SK-N-SH treated with all-trans-retinoic acid at 6 μM for 48 hours (cell line): ENCODE measurements around the gene COL6A6.
"Not testable (repeated sequence)": the region's sequence is repeated elsewhere in the genome, so short reads cannot be mapped to it uniquely, and the experiment has no call there.

Experiments
- ATAC-seq: fragments of 200-7000 bp; cut with Tn5 transposase; 3 replicates; pipeline ENCODE4 v1.9.1; 2020; ENCODE audit warnings: mild to moderate bottlenecking, moderate library complexity
- ARNTL ChIP-seq: fragments of 450-650 bp; formaldehyde crosslinking; IDR thresholded peaks from 2 replicates; pipeline ENCODE4 v1.5.0; 2020; ENCODE audit warnings: low read depth, mild to moderate bottlenecking, moderate library complexity, borderline replicate concordance
- CSDC2 ChIP-seq: fragments of 250-450 bp; sonication (Bioruptor Pico); IDR thresholded peaks from 2 replicates; pipeline ENCODE4 v1.5.0; 2020; ENCODE audit warnings: mild to moderate bottlenecking, moderate library complexity
- CSRNP3 ChIP-seq: fragments of 250-450 bp; sonication (Bioruptor Pico); IDR thresholded peaks from 2 replicates; pipeline ENCODE4 v1.5.1; 2021; ENCODE audit warnings: mild to moderate bottlenecking, moderate library complexity
- ESRRG ChIP-seq: fragments of 250-450 bp; sonication (Bioruptor Pico); IDR thresholded peaks from 2 replicates; pipeline ENCODE4 v1.6.1; 2021; ENCODE audit warnings: mild to moderate bottlenecking
- GLIS3 ChIP-seq: fragments of 250-450 bp; sonication (Bioruptor Pico); IDR thresholded peaks from 2 replicates; pipeline ENCODE4 v1.5.0; 2020; ENCODE audit warnings: mild to moderate bottlenecking, moderate library complexity
- ISL1 ChIP-seq: fragments of 250-450 bp; sonication (Bioruptor Pico); IDR thresholded peaks from 2 replicates; pipeline ENCODE4 v2.1.2; 2022; ENCODE audit warnings: mild to moderate bottlenecking, moderate library complexity
- OSR1 ChIP-seq: fragments of 250-450 bp; sonication (Bioruptor Pico); IDR thresholded peaks from 2 replicates; pipeline ENCODE4 v1.8.0; 2022; ENCODE audit warnings: moderate library complexity, mild to moderate bottlenecking, inconsistent platforms
- PATZ1 ChIP-seq: fragments of 250-450 bp; sonication (Bioruptor Pico); IDR thresholded peaks from 2 replicates; pipeline ENCODE4 v1.8.0; 2020; ENCODE audit warnings: mild to moderate bottlenecking, moderate library complexity, borderline replicate concordance
- PPARA ChIP-seq: fragments of 250-450 bp; sonication (Bioruptor Pico); IDR thresholded peaks from 2 replicates; pipeline ENCODE4 v1.5.0; 2020; ENCODE audit warnings: mild to moderate bottlenecking, borderline replicate concordance
- RARB ChIP-seq: fragments of 250-450 bp; sonication (Bioruptor Pico); IDR thresholded peaks from 2 replicates; pipeline ENCODE4 v1.8.0; 2021; ENCODE audit warnings: mild to moderate bottlenecking, moderate library complexity
- SNAI2 ChIP-seq: fragments of 250-450 bp; sonication (Bioruptor Pico); IDR thresholded peaks from 2 replicates; pipeline ENCODE4 v1.5.0; 2020; ENCODE audit warnings: mild to moderate bottlenecking, moderate library complexity
- TCF4 ChIP-seq: fragments of 250-450 bp; sonication (Bioruptor Pico); IDR thresholded peaks from 2 replicates; pipeline ENCODE4 v1.8.0; 2021; ENCODE audit warnings: mild to moderate bottlenecking, moderate library complexity, borderline replicate concordance
- TOX ChIP-seq: fragments of 250-450 bp; sonication (Bioruptor Pico); IDR thresholded peaks from 2 replicates; pipeline ENCODE4 v1.8.0; 2021; ENCODE audit warnings: mild to moderate bottlenecking, moderate library complexity, borderline replicate concordance
- ZC3H10 ChIP-seq: fragments of 250-450 bp; sonication (Bioruptor Pico); IDR thresholded peaks from 2 replicates; pipeline ENCODE4 v1.5.1; 2021; ENCODE audit warnings: mild to moderate bottlenecking, moderate library complexity
- ZFP3 ChIP-seq: fragments of 250-450 bp; sonication (Bioruptor Pico); IDR thresholded peaks from 2 replicates; pipeline ENCODE4 v1.5.0; 2020; ENCODE audit warnings: mild to moderate bottlenecking, moderate library complexity
- ZNF565 ChIP-seq: fragments of 450-650 bp; formaldehyde crosslinking; conservative IDR thresholded peaks from 2 replicates; pipeline ENCODE4 v1.5.0; 2020; ENCODE audit warnings: low read depth, mild to moderate bottlenecking, moderate library complexity
- ZNF70 ChIP-seq: fragments of 450-650 bp; formaldehyde crosslinking; IDR thresholded peaks from 2 replicates; pipeline ENCODE4 v1.5.0; 2020; ENCODE audit warnings: mild to moderate bottlenecking, moderate library complexity
- ZNF8 ChIP-seq: fragments of 450-650 bp; formaldehyde crosslinking; IDR thresholded peaks from 2 replicates; pipeline ENCODE4 v1.5.0; 2020; ENCODE audit warnings: mild to moderate bottlenecking, moderate library complexity
- TF ChIP-seq, protein P1 (sequence below): fragments of 250-450 bp; sonication (Bioruptor Pico); IDR thresholded peaks from 2 replicates; pipeline ENCODE4 v1.5.1; 2020; ENCODE audit warnings: low read depth, mild to moderate bottlenecking, moderate library complexity
- TF ChIP-seq, protein P2 (sequence below): fragments of 250-450 bp; sonication (Bioruptor Pico); IDR thresholded peaks from 2 replicates; pipeline ENCODE4 v1.8.0; 2021; ENCODE audit warnings: low read depth, mild to moderate bottlenecking, moderate library complexity, borderline replicate concordance

COL6A6 gene

GRCh38 chr3:130543322-130543721 is 26.3 kb downstream of the COL6A6 start:
- no peak for ATAC-seq
- TF ChIP-seq, protein P1, sequence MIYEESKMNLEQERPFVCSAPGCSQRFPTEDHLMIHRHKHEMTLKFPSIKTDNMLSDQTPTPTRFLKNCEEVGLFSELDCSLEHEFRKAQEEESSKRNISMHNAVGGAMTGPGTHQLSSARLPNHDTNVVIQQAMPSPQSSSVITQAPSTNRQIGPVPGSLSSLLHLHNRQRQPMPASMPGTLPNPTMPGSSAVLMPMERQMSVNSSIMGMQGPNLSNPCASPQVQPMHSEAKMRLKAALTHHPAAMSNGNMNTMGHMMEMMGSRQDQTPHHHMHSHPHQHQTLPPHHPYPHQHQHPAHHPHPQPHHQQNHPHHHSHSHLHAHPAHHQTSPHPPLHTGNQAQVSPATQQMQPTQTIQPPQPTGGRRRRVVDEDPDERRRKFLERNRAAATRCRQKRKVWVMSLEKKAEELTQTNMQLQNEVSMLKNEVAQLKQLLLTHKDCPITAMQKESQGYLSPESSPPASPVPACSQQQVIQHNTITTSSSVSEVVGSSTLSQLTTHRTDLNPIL: no peak
- TF ChIP-seq, protein P2, sequence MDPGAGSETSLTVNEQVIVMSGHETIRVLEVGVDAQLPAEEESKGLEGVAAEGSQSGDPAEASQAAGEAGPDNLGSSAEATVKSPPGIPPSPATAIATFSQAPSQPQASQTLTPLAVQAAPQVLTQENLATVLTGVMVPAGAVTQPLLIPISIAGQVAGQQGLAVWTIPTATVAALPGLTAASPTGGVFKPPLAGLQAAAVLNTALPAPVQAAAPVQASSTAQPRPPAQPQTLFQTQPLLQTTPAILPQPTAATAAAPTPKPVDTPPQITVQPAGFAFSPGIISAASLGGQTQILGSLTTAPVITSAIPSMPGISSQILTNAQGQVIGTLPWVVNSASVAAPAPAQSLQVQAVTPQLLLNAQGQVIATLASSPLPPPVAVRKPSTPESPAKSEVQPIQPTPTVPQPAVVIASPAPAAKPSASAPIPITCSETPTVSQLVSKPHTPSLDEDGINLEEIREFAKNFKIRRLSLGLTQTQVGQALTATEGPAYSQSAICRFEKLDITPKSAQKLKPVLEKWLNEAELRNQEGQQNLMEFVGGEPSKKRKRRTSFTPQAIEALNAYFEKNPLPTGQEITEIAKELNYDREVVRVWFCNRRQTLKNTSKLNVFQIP (CRISPR knock-in tag): no peak
- no peak for TF ChIP-seq ESRRG (CRISPR knock-in tag)
- TF ChIP-seq ARNTL (CRISPR knock-in tag): no peak
- no peak for TF ChIP-seq RARB (CRISPR knock-in tag)
- no peak for TF ChIP-seq CSDC2 (CRISPR knock-in tag)
- no peak for TF ChIP-seq CSRNP3
- no peak for TF ChIP-seq PPARA (CRISPR knock-in tag)

GRCh38 chr3:130546920-130547679 is 30.1 kb downstream of the COL6A6 start:
- ATAC-seq: no peak
- TF ChIP-seq TCF4 (CRISPR knock-in tag) (no peak), CSRNP3 (no peak), TOX (no peak), ZNF8 (CRISPR knock-in tag) (no peak), OSR1 (no peak)

DNA sequence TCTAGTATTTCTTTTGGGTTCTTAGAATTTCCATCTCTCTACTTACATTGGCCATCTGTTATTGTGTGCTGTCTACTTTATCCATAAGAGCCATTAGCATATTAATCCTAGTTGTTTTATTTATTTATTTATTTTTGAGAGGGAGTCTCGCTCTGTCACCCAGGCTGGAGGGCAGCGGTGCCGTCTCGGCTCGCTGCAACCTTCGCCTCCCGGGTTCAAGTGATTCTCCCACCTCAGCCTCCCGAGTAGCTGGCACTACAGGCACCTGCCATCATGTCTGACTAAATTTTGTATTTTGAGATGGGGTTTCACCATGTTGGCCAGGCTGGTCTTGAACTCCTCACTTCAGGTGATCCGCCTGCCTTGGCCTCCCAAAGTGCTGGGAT is 30.7 kb downstream of the COL6A6 start:
- not testable (repeated sequence) for ATAC-seq

DNA sequence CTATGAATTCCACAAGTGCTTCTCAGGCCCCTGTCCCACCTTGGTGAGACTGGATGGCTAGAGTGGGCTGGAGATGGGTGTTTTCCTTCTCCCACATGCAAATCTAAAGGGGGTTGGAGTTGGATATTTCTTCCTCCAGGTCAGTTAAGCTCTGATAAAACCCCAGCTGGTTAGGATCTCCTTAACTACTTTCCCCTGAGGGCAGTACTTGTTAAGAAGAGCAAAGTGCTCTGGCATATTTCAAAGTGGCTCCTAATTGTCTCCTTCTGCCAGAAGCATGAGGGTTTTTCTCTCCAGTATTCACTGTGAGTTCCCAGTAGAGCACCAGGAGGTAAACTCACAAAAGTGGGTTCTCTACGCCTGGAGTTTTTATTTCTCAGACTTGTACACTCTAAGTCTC is 31.4 kb downstream of the COL6A6 start:
- ATAC-seq: no peak
- TF ChIP-seq TCF4 (CRISPR knock-in tag): no peak
- peak; percentile 42 for TF ChIP-seq ISL1 (CRISPR knock-in tag)
- no peak for TF ChIP-seq SNAI2 (CRISPR knock-in tag)
- TF ChIP-seq PATZ1 (CRISPR knock-in tag): no peak
- no peak for TF ChIP-seq RARB (CRISPR knock-in tag)

GRCh38 chr3:130557336-130558035 is 40.5 kb downstream of the COL6A6 start:
- no peak for ATAC-seq
- TF ChIP-seq, protein P1: no peak
- TF ChIP-seq SNAI2 (CRISPR knock-in tag): no peak
- TF ChIP-seq ESRRG (CRISPR knock-in tag): no peak
- TF ChIP-seq ARNTL (CRISPR knock-in tag): no peak
- TF ChIP-seq ISL1 (CRISPR knock-in tag): no peak
- no peak for TF ChIP-seq ZNF8 (CRISPR knock-in tag)
- no peak for TF ChIP-seq ZC3H10
- TF ChIP-seq ZNF565 (CRISPR knock-in tag): no peak
- no peak for TF ChIP-seq RARB (CRISPR knock-in tag)
- no peak for TF ChIP-seq ZNF70
- TF ChIP-seq GLIS3: no peak
- no peak for TF ChIP-seq ZFP3 (CRISPR knock-in tag)
- TF ChIP-seq TCF4 (CRISPR knock-in tag): no peak
- no peak for TF ChIP-seq TOX
- TF ChIP-seq, all 23 proteins: peak for 0
